Measurements from ENCODE around the gene EGFR.

EGFR gene

GRCh38 chr7:55224810-55225209 lies 206.0 kb downstream of the EGFR start:
- TF ChIP-seq, protein P1, sequence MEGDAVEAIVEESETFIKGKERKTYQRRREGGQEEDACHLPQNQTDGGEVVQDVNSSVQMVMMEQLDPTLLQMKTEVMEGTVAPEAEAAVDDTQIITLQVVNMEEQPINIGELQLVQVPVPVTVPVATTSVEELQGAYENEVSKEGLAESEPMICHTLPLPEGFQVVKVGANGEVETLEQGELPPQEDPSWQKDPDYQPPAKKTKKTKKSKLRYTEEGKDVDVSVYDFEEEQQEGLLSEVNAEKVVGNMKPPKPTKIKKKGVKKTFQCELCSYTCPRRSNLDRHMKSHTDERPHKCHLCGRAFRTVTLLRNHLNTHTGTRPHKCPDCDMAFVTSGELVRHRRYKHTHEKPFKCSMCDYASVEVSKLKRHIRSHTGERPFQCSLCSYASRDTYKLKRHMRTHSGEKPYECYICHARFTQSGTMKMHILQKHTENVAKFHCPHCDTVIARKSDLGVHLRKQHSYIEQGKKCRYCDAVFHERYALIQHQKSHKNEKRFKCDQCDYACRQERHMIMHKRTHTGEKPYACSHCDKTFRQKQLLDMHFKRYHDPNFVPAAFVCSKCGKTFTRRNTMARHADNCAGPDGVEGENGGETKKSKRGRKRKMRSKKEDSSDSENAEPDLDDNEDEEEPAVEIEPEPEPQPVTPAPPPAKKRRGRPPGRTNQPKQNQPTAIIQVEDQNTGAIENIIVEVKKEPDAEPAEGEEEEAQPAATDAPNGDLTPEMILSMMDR (IDR thresholded peaks at IDR 0.05), result no peak

- TF ChIP-seq, protein P1 (IDR thresholded peaks at IDR 0.05), result no peak
These were observed 211.2 kb downstream of the EGFR start for GRCh38 chr7:55230014-55230413.

- TF ChIP-seq, protein P1 (IDR thresholded peaks at IDR 0.05), result no peak
These were observed 213.0 kb downstream of the EGFR start for GRCh38 chr7:55231736-55232280.

DNA sequence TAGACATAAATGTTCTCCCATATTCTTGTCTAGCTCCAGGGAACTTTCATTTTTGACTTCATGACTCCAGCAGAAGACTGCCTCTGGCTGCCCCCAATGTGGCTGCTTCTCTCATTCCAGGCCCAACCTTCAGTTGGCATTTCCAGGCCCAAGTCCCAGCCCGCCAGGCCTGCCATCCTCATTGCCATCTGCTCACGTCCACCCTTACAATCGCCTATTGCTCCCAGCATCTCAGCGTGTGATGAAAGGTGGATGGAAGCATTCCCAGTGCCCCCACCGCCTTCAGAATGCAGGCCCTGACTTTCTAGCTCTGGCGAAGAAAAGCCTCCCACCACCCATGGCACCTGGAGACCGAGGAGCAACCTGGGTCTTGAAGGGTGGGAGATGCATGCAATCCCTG lies 214.2 kb downstream of the EGFR start:
- TF ChIP-seq, protein P1 (IDR thresholded peaks at IDR 0.05), result no peak

- TF ChIP-seq, protein P1 (IDR thresholded peaks at IDR 0.05), result no peak
These were observed 215.6 kb downstream of the EGFR start for GRCh38 chr7:55234408-55234807.

- TF ChIP-seq, protein P1 (IDR thresholded peaks at IDR 0.05), result no peak
These were observed 216.3 kb downstream of the EGFR start for GRCh38 chr7:55235115-55235514.

DNA sequence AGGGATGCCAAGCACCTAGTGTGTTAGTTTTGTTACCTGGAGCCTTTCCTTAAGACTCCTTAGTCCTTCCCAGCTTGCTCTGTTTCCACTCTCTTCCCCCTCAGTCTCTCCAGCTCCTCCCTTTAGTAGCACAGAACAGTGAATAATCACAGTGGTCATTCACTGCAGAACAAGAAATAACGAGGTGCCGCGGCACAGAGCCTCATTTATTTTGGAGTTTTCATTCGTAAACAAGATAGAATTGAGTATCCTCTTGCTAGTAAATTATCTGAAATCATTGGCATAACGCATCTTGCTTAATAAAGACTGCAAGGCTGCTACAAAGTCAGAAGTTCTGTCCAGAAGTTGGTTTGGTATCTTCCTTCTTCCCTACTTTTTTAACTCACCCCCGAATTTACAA lies 217.0 kb downstream of the EGFR start:
- TF ChIP-seq, protein P1 (IDR thresholded peaks at IDR 0.05), result no peak

GRCh38 chr7:55236476-55236875 lies 217.7 kb downstream of the EGFR start:
- TF ChIP-seq, protein P1 (IDR thresholded peaks at IDR 0.05), result no peak
